Activated CD4-positive, alpha-beta T cell treated with anti-CD3 and anti-CD28 coated beads, Interleukin-2, Interleukin-6, amounts not matched to agents 100 ng/mL and 50 ng/mL, durations not matched to agents 16 hours and 8 hours (primary cell): ENCODE data around the gene IQSEC1.

Experiments used
- DNase-seq: peaks from one replicate; pipeline ENCODE4 v3.0.0-alpha.2; 2020

The IQSEC1 gene

DNA sequence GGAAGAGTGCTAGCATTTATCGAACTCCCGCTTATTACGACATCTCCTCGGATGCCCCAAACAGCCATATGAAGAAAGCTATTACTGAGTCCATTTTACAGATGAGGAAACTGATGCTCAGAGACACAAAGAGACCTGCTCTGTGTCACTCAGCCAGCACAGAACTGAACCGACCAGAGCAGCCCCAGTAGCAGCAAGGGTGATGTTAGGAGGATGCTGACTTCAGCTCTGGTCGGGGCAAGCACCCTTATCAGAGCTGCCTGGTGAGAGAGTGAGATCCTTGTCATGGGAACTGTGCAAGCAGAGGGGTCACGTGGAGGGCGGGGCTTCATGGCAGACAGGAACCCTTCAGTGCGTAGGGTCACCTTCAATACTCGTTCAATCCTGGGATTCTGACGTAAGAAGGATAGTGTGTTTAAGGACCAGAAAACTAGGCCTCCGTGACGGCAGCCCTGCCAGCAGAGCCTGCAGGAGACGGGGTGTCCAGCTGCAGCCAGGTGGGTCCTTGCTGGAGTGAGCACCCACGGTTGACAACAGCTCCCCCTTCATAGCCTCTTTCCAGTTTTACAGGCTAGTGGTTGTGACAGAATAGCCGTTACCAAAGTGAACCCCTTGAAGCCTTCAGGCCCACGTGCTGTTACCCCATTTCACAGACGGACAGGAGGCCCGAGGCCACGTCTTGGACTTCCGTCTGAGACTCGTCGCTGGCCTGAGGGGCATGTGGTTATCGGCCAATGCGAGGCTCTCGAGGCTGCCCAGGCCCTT, 12.0 kb upstream of the IQSEC1 start:
- DNase-seq = no peak

DNA sequence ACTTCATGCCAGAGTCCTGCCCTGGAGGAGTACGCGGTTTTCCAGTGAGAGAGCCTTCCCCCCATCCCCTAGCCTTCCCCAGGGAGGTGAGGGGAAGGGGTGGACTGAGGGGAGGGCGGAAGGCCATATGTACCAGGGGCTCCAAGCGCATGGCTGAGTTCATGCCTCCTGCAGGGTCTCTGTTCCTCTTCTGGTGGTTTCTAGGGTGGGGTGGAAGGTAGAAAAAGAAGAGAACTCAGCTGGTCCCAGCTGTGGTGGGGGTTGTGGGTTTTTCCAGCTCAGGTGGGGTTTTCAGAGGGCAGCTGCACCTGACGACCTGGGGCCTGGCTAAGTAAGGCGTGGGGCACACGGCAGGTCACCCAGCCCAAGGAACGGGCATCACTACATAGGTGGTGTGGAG, 10.7 kb upstream of the IQSEC1 start:
- DNase-seq = no peak

DNA sequence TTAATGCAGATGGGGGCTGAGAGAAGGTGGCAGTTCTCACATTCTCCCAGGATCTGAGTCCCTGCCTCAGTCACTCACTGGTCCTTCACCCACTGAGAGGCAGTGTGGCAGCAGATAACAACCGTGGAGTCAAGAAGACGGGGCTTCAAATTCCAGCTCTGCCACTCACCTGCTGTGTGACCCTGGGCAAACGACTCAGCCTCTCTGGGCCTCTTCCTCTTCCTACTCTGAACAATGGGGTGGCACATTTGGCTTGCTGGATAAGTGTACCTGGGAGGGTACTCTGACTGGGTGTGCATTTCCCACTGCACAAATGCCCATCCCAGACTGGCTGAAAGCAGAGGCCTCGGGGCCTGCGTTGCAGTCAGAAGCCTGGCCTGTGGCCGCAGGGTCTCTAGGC, 10.0 kb upstream of the IQSEC1 start:
- DNase-seq = no peak

DNA sequence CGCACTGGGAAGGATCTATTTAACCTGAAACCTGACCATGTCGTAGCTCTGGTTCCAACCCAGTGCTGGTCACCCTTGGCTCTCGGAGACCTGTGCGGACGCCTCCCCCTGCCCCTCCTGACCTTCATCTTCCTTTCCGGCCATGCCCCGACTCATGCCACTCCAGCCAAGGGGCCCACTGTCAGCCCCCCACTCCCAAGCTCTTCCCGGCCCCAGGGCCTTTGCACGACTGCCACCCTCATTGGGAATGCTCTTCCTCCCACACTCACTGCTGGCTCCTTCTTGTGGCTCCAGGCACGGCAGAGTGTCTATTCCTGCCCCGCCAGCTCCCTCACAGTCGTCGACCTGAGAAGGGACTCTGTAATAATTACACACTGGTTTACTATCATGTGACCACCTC, 9.4 kb upstream of the IQSEC1 start:
- DNase-seq = no peak

DNA sequence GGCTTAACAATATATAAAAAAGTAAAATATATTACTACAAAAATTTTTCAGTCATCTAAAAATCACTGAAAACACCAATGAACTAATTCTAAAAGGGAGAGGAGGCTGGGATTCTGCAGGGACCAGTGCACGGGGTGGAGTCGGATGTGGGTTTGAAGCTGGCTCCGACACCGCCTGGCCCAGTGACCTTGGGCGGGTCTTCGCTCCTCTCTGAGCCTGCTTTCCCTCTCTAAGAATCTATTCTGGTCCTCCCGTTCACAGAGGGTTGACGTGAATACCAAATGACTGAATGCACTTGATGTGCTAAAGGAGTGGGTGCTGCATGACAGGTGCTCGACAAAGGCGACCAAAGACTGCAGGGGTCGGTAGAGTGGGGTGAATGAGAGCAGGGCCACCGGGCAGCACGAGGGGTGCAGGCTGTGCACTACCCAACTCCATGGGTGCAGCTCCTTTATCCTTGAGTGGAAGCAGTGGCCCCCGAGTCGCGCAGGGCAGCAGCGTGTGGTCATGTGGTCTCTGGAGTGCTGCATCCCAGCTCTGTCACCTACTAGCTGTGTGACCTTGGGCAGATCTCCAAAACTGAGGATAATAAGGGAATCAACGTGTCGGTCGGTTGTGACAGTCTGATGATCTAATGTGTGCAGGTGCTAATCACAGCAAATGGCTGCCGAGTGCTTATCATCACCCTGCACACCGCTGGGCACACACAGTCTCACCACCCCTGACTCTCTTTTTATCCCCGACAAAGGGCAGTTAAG, 8.6 kb upstream of the IQSEC1 start:
- DNase-seq = no peak

DNA sequence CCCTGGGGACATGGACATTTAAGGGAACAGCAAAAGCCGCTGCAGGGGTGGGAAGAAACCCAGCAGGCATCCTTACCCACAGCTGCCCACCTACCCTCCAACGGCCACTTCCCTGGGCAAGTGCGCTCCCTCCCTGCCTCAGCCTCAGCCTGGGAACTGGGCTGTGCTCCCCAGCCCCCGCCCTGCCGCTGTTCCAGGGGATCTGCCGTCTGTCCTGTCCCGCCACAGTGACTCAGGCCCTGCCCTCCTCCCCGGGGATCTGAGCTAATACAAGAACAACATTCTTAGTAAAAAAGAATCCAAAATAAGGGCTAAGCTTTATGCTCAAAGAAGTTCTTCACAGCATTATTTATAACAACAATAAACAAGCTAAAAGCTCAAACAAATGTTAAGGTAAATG, 7.4 kb upstream of the IQSEC1 start:
- DNase-seq = no peak

DNA sequence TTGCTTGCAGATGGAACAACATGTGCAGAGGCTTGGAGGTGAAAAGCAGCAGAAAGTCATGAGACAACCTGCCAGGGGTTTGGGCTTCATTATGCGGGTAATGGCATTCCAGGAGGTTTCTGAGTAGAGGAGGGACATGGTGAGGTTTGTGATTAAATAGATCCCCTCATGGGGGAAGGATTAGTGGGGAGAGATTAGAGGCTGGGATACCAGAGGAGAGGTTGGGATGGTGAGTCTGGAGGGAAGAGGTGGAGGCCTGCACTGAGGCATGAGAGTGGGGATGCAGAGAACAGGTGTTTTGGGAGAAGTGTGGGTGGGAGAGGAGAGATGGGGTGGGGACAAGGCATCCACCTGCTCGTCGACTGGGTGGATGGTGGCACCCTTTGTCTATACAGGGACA, 6.8 kb upstream of the IQSEC1 start:
- no peak for DNase-seq

DNA sequence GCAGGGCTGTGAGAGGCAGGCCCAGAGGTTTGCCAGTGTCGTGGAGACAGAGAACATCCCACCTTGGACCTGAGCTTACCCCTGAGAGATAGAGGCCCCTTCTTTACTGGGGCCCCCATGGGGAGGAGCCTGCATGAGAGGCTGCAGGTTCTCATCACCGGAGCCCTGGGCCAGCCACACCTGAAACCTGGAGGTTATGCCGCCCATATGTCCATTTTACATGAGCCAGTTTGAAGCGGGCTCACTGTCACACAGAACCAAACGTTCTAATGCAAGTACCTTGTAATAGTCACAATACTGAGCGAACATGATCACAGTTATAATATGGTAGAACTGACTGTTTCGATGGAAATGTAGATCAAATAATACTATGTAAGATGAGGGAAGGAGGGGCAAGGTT, 6.3 kb upstream of the IQSEC1 start:
- DNase-seq = no peak

DNA sequence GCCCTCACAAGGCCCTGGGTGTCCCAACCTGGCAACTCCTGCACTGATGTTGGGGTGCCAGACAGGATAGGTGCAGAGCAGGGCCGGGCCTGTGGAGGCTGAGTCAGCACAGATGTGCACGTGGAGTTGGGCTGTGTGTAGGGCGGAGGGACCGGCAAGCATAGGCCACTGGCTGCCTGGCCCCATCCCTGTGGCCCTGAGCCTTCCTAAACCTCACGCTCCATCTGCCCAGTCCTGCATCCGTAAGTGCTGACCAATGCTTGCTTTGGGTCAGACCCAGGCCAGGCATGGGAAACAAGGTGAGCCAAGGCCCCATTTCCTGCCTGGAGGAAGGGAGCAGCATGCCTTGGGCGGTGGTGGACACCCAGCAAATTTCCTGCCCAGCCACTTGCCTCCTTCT, 5.8 kb upstream of the IQSEC1 start:
- no peak for DNase-seq

DNA sequence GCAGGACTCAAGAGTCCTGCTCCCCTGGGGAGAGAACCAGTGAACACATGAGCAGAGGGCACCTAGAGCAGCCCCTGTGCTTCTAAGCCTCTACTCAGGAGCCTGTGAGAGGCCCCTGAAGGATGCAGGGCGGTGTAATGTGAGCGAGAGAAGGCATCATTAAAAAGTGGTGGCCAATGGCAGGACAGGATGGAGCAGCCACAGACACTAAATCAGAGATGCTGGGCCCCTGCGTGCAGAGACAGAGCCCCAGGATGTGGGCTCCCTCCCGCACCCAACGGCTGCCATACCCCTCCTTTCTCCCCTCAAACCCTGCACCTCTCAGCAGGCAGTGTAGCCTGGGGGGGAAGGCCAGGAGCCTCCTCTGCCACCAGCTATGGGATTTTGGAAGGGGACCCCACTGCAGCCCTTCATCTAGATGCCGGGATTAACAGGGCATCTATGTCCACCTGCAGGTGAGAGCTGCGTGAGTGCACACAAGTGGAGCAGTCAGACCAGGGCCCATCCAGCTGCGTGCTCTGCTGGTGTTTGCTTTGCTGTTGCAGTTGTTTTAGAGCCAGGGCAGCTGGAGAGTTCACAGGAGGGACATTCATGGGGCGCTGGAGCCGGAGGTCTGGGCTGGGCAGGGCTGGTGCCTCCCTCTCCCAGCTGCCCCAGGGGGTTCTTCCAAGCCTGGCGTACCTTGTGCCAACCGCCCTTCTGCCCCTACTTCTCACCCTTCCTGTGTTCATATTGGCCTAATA, 5.1 kb upstream of the IQSEC1 start:
- DNase-seq = peak; percentile 16

DNA sequence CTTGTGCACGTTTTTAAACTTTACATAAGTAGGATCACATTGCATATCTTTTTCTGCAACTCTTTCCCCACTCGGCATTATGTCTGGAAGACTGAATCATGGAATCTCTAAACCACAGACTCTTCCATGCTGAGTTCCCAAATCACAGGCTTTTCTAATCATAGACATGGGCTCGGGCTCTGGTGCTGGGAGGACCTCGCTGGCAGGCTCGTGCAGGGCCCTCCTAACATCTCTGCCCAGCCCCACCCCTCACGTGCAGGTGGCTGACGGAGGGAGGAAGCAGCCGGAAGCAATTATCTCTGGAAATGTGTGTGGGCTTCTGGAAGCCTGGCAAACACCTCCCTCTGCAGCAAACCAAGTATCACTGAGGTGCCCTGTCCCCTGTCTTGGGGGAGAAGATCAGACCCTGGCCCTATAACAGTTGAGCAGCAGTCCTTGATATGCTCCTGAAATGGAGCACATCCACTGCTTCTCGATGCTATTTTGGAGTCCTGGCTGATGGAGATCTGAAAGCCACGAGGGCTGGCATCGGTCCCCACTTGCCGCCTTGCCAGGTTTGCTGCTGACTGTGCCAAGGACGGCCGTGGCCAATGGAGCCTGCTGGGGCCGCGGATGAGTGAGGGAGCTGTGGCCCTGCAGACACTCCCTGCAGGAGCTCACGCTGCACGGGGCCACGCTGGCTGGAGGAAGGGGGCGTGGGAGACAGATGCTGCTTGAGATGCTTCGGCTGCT, 4.4 kb upstream of the IQSEC1 start:
- DNase-seq = no peak

DNA sequence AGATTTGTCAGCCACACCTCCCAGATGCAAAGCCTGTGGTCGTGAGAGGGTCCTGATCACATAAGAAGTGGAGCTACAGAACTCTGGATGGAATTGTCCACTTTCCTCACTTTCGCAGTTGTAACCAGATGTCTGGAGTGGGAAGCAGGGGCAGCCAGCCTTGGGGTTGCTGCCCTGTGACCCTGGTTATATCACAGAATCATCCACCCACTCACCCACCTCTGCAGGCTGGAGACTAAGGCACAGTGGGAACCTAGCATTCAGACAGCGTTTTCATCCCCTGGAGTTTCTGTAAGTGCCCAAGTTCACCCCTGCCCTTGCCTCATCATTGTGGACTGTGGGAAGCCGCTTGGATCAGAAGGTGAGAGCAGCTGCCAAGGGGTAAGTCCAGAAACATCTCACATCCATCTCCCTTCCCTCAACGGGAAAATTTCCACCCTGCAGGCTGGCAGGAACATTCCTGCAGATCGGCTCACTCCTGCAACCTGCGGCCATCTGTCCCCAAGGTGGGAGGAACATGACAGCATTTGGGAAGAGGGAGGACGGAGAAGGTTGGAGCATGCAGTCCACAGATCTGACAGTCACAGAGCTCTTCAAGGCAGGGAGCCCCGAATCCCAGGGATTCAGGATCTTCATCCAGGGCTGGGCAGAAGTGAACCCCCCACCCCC, 2.9 kb upstream of the IQSEC1 start:
- no peak for DNase-seq

DNA sequence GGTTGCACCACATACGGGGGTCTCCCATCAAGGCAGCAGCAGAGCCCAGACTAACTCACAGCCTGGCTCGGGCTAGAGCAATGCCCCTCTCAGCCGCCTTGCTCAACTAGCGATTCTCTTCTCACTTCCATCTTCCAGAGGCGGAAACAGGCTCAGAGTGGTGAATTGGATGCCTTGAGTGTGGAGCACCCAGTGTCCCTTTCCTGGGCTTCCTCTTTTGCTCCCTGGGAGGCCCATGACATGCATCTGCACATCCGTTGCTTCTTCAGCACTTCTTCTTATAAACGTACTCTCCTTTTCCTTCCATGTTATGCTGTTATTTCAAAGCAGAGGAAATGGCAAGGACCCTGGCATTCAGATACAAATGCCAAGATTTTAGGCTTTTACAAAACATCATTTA, 2.1 kb upstream of the IQSEC1 start:
- DNase-seq = no peak

DNA sequence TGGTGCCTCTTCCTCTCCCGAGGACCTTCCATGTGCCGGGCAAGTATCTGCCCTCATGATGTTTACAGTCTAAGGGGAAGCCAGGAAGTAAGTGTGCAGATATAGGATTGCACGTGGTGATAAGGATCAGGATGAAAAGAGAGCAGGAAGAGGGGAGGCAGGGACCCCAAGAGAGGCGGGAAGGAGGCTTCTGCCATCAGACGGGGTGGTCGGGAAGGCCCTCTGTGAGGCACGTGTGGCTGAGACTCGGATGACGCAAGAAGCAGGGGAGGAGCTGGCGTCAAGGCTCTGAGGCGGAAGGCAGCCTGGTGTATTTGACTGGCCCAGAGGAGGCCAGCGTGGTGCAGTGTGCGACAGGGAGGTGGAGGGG, 762 bp upstream of the IQSEC1 start:
- DNase-seq = no peak

DNA sequence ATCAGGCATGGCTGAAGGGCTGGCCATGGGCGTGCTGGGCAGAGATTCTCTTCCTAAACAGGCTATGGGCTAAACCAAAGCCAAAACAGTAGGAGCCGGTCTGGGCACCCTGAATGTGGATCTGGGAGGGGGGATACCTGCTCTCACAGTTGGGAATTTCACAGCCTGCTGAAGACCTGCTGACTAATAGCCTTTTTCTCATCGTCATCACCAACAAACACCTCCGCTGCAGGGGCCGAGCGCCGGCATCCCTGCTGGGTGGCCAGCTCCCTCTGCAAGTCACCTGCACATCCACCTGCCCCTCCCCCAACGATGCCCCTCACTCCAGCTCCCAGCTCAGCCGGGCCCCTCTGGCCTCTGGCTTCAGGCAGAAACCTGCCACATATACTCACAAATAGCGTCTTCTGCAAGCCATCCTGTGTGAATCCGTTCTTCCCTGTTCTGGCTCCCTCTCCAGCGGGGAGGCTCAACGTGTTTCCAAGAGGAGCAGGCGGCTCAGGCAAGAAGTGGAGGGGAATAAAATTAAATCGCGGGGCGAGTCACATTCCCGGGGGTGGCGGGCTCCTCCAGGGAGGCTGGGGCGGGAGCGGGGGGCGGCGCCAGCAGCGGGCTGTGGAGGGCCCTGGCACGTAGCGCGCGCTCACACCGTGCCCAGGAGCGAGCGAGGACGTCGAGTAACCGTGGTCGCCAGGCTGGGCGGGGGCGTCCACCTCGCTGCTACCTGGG, 466 bp downstream of the IQSEC1 start:
- no peak for DNase-seq

DNA sequence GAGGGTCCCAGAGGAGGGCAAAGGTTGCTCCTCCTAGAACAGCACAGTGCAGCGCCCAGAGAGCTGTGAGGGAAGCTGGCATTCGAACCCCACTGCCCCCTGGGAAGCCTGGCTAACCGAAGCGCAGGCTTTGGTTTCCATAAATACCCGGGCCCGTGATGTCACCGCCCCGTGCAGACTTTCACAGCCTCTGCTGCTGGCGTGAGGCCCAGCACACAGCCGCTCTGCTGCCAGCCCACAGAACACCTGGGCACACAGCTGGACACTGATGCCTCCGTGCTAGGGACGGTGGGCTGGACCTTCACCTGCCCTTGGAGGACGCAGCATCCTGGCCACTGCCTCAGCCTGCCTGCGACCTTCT, 1.0 kb downstream of the IQSEC1 start:
- no peak for DNase-seq

DNA sequence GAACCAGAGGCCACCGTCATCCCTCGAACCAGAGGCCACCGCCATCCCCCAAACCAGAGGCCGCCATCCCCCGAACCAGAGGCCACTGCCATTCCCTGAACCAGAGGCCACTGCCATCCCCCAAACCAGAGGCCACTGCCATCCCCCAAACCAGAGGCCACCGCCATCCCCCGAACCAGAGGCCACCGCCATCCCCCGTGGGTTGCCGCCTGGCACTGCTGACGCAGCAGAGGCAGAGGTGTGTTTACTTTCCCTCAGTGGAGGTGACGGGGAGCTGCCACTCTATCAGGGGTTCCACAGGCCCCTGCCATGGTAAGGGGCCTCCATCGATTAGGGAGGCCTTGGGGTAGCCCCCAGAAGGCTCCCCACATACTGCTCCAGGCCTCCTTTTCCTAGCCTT, 1.5 kb downstream of the IQSEC1 start:
- no peak for DNase-seq

DNA sequence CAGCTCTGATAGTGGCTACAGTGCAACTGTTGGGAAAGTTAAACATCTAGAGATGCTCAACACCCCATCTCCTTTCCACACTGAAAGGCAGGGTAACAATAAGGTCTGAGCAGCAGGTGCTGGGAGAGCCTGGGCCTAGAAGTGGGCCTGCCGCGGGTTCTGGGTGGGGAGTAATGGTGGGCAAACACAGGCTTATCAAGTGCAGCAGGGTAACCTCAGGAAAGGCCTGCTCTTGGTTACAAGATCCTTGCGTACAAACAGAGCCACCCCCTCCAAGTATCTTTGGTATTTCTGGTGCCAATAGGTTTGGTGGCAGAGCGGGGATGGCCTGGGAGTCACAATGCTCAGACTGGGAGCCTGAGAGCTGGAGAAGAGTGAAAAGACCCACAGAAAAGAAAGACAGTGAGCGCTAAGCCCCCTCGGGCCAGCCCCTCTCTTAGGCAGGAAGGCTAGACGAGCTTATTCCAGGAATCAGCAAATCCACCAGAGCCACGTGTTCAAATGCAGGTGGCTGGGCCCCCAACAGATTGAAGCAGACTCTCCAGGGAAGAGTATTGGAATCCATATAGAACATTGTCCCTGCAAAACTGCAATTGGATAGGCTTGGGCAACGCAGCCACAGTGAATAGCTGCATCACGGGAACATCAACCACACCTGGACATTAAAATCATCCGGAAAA, 2.7 kb downstream of the IQSEC1 start:
- no peak for DNase-seq

DNA sequence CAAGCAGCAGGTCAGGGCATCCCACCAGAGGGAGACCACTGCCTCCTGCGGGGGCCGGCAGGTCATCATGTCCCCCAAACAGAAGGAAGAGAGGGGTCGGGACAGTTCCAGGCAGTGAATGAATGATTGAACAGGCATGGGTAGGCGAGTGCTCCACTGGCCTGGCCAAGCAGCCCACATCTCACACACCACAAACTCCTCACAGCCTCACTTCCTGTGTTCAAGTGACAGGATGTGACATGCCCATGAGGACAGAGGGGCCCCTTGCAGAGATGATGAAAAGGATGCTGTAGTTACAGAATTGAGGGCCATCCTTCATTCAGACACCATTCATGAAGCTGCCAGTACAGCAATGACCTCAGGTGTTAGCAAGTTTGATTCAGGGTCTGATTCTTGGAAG, 3.7 kb downstream of the IQSEC1 start:
- DNase-seq = peak; percentile 78

DNA sequence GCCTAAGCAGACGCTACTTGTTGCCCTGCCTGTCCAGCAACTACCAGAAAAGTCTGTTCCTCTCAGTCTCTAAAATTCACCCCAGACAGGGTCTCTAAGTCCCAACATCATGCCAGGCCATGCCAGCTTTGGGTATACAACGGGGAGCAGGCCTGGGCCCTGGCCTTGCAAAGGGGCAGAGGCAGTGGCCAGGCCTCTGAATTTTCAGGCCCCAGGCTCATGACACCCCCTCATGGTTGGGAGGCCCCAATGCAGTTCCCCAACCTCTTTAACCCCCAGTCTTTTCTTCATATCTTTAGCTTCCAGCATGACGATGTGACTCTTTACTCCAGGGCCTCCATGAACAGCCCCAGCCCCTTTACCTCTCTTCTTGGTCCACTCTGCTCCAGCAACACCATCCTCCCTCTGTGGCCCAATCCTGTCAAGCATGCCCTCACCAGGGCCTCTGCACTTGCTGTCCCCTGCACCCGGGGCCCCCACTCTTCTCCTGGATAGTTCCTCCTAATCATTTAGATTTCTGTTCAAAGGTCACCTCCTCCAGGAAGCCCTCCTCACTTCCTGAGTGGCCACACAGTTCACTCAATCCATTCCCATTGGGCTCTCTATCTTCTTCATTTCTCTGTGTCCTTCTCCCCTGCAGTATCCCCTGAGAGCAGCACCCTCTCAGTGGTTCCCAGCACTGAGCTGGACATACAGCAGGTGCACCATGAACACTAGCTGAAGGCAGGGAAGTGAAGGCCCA, 4.8 kb downstream of the IQSEC1 start:
- DNase-seq = no peak

DNA sequence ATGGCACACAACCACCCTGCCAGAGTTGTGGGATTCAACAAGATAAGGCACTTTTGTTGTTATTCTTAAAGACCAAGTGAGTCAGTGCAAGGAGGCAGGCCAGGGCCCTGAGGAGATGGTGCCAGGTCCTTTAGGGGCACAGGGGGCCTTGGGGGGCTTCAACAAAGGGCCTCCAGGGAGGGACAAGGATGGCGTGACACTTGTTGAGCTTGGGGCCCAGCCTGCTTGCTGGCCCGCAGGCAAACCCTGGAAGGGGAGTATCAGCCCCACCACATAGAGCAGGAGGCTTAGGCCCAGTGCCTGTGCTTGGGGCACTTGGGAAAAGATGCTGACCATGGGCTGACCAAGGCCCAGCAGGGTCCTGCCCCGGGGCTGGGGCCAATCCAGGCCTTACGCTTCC, 5.5 kb downstream of the IQSEC1 start:
- no peak for DNase-seq
